Activated T-helper 2 cell treated with anti-CD3 and anti-CD28 coated beads, Interferon-gamma antibody, Interleukin-2, Interleukin-4, amounts not matched to agents 10 μg/mL and 5 μg/mL and 100 μg/mL, durations not matched to agents 14 hours and 24 hours and 36 hours (primary cell): Measurements from ENCODE around the gene GATC. TPM values are rescaled to one million over a fixed set of nuclear protein-coding genes. Genes with fewer than 3 reads are reported as not detected.
A peak's percentile ranks its signal among the peaks of the same experiment; 100 is the strongest.

ENCODE experiments used
- DNase-seq: peaks from one replicate; pipeline ENCODE4 v3.0.0; 2021; ENCODE audit warnings: low spot score
- H3K27ac Mint-ChIP-seq: one replicate; pipeline ENCODE4 v1.8.0; 2021; ENCODE audit warnings: mixed read lengths
- H3K27me3 Mint-ChIP-seq: one replicate; pipeline ENCODE4 v1.8.0; 2021; ENCODE audit warnings: low read depth, mixed read lengths
- H3K36me3 Mint-ChIP-seq: one replicate; pipeline ENCODE4 v1.8.0; 2021; ENCODE audit warnings: low read depth, mixed read lengths
- H3K4me1 Mint-ChIP-seq: one replicate; pipeline ENCODE4 v1.8.0; 2021; ENCODE audit warnings: low read depth, mixed read lengths
- H3K4me3 Mint-ChIP-seq: one replicate; pipeline ENCODE4 v1.8.0; 2021; ENCODE audit warnings: low read depth, mild to moderate bottlenecking, moderate library complexity, mixed read lengths
- H3K9me3 Mint-ChIP-seq: one replicate; pipeline ENCODE4 v1.8.0; 2021; ENCODE audit warnings: mixed read lengths
- intact Hi-C: fragments of 100-400 bp; cut with micrococcal nuclease; formaldehyde crosslinking; loops from one replicate; pipeline ENCODE4 v1.15.1; 2023
- total RNA-seq: library from RNA; stranded (reverse); gene quantifications from 2 replicates; pipeline ENCODE4 v1.2.3, GENCODE V29; 2022

GATC gene
- total RNA-seq, 1 donor from 2014 or later, result 30.4 TPM

DNA sequence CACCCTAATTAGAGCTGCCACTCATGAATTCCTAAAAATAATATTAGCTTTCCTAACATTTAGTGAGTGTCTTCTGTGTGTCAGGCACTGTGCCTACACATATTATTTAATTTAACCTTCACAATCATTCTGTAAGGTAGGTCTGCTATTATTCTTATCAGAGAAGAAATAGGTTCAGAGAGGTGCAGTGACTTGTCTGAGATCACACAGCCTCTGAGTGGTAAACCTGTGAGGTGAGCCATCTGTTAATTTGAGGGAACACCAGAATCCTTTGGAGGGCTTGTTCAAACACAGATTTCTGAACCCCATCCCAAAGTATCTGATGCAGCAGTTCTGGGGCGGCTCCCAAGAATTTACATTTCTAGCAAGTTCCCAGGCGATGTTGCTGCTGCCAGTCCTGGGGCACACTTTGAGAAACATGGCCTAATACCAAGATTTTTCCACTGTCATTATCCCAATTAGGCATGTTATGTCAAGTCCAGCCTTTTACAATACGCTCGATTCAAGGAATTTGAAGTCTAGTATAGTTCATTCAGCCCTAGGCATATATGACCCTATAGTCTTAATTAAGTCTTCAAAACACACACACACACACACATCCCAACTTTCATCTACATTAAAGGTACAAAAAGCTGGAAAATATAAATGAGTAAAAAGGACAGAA, 28.2 kb upstream of the GATC start:
- H3K36me3 Mint-ChIP-seq, result no peaks in the 10 kb centered on the region
- no peaks in the 10 kb centered on the region for H3K9me3 Mint-ChIP-seq
- peaks cover 2% of the 10 kb centered on the region for H3K27me3 Mint-ChIP-seq
- no peak overlapping the region for H3K4me3 Mint-ChIP-seq
- DNase-seq, result no peak
- H3K27ac Mint-ChIP-seq, result no peak overlapping the region
- no peaks in the 10 kb centered on the region for H3K4me1 Mint-ChIP-seq
- intact Hi-C loops, result no loop called here

DNA sequence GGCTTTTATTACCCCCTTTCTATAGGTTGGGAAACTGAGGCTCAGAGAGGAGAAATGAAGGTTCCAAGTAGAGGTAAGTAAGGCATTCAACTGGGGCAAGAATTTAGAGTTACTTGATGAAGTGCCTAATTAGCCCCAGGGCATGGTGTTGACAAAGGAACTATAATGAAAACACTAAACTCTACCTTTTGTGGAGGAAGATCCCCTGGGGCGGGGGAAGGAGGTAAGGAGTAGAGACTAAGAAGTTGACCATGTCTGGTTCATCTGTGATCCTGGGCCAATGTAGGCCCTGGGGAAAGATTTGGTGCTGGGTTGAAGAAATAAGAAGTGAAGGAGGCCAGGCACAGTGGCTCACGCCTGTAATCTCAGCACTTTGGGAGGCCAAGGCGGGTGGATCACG, 24.5 kb upstream of the GATC start:
- Mint-ChIP-seq H3K4me3 (no peak overlapping the region), H3K4me1 (no peaks in the 10 kb centered on the region)

DNA sequence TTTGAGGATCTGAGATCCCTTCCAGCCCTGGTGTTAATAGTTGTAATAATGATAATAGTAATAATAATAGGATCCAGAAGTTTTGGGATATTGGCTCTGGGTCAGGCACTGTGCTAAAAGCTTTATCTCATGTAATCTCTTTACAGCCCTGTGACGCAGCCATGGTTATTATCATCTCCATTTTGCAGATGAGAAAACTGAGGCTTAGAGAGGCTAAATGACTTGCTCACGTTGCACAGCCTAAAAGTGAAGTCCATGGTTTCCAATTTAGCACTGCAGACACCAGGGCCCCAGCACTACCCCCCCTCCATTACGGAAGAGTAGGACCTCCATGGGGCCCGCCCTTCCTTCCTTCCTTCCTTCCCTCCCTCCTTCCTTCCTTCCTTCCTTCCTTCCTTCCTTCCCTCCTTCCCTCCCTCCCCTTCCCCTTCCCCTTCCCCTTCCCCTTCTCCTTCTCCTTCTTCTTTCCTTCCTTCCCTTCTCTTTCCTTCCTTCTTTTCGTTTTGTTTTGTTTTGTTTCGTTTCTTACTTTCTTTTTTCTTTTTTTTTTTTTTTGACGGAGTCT, 23.3 kb upstream of the GATC start:
- H3K36me3 Mint-ChIP-seq, result no peaks in the 10 kb centered on the region
- DNase-seq, result no peak
- H3K4me1 Mint-ChIP-seq, result no peaks in the 10 kb centered on the region
- peaks cover 3% of the 10 kb centered on the region for H3K27me3 Mint-ChIP-seq
- no peak overlapping the region for H3K4me3 Mint-ChIP-seq
- peak overlapping the region; percentile 33 for H3K27ac Mint-ChIP-seq
- no peaks in the 10 kb centered on the region for H3K9me3 Mint-ChIP-seq
- intact Hi-C loops, result no loop called here

More for the DNA sequence above, 24.5 kb upstream of the GATC start:
- H3K36me3 Mint-ChIP-seq, result no peaks in the 10 kb centered on the region
- no peaks in the 10 kb centered on the region for H3K9me3 Mint-ChIP-seq
- no peak for DNase-seq
- H3K27me3 Mint-ChIP-seq, result peaks cover 2% of the 10 kb centered on the region
- no peak overlapping the region for H3K27ac Mint-ChIP-seq
- intact Hi-C loops, result no loop called here

DNA sequence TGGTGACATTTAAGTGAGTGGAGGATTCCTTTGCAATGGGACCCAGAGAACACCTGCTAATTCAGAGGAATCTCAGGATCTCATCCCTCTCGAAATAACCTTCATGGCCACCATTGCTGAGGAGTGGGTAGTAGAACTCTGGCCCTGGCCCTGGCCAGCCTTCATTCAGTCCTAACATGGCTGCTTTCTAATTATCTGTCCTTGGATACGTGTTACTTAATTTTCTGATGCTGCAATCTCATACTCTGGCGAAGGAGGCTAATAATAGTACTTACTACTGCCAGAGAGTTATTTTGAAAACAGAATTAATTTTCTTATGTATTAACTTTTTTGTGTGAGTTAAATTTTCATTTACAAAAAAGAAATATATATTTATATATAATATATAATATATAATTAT, 20.4 kb upstream of the GATC start:
- no peak overlapping the region for H3K27ac Mint-ChIP-seq
- no peaks in the 10 kb centered on the region for H3K4me1 Mint-ChIP-seq
- H3K9me3 Mint-ChIP-seq, result no peaks in the 10 kb centered on the region
- H3K4me3 Mint-ChIP-seq, result no peak overlapping the region
- no peaks in the 10 kb centered on the region for H3K36me3 Mint-ChIP-seq
- intact Hi-C loops, result no loop called here
- DNase-seq, result no peak
- H3K27me3 Mint-ChIP-seq, result peaks cover 4% of the 10 kb centered on the region

DNA sequence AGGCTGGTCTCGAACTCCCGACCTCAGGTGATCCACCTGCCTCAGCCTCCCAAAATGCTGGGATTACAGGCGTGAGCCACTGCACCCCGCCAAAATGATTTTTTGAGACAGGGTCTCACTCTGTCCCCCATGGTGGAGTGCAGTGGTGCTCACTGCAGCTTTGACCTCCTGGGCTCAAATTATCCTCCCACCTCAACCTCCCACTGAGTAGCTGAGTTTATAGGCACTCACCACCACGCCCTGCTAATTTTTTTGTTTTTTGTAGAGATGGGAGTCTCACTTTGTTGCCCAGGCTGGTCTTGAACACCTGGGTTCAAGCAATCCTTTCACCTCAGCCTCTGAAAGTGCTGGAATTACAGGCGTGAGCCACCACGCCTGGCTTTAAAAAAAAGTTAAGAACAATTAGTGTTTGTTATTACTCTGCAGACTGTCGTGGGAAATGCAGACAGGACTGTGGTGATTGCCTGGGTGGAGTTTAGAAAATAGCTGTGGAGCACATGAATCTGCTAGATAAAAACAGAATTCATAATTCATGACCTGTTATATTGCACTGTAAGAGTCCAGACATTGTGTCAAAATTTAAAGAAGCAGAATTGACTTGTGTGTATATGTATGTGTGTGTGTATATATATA, 17.5 kb upstream of the GATC start:
- no peak for DNase-seq
- Mint-ChIP-seq H3K4me3 (no peak overlapping the region), H3K27me3 (peaks cover 4% of the 10 kb centered on the region), H3K9me3 (no peaks in the 10 kb centered on the region), H3K4me1 (peaks cover 6% of the 10 kb centered on the region), H3K27ac (no peak overlapping the region), H3K36me3 (no peaks in the 10 kb centered on the region)
- intact Hi-C loops, result no loop called here

DNA sequence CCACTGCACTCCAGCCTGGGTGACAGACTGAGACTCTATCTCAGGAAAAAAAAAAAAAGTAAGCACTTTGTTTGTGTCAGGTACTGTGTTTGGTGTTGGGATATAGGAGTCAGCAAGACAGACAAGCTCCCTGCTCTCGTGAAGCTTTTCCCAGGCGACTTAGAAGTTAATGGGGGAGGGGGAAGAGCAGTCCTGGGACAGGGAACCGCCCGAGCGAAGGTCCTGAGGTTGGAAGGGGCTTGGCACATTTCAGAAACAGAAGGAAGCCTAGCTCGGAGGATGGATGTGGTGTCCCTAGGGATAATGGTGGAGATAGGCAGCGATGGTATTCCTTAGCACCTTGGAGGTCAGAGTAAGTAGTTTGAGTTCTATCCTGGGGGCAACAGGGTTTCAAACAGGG, 16.9 kb upstream of the GATC start:
- Mint-ChIP-seq H3K36me3 (no peaks in the 10 kb centered on the region), H3K9me3 (no peaks in the 10 kb centered on the region), H3K4me1 (peaks cover 6% of the 10 kb centered on the region), H3K27me3 (peaks cover 4% of the 10 kb centered on the region), H3K27ac (no peak overlapping the region), H3K4me3 (no peak overlapping the region)
- DNase-seq, result no peak
- intact Hi-C loops, result no loop called here

DNA sequence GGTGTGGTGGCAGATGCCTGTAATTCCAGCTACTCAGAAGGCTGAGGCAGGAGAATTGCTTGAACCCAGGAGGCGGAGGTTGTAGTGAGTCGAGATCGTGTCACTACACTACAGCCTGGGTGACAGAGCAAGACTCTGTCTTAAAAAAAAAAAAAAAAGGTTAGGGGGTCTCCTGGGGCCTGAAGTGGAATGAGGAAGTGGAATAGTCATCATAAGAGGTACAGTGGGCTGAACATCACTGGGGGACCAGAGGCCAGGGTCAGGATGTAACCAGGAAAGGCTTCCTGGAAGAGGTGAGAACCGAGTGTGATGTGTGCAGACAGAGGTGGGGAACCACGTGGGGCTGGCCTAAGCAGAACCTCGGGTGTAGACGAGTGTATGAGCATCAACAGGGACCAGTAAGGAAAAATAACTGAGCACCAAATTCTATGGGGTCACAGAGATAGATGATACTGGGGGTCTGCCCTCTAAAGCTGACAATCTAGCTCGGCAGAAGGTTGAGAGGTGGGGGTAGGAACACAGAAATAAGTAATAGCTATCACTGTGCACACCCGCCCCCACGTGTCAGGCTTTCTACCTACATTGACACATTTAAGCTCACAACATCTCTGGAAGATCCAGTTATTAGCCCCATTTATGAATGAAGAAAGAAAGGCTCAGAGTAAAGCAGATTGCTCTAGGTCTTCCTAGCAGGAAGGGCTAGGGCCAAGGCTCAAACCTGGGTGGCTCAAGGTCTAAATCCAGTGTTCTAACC, 13.3 kb upstream of the GATC start:
- Mint-ChIP-seq H3K27ac (no peak overlapping the region), H3K4me1 (peaks cover 10% of the 10 kb centered on the region), H3K27me3 (peaks cover 1% of the 10 kb centered on the region), H3K36me3 (no peaks in the 10 kb centered on the region), H3K9me3 (no peaks in the 10 kb centered on the region), H3K4me3 (no peak overlapping the region)
- intact Hi-C loops, result no loop called here
- DNase-seq, result no peak

DNA sequence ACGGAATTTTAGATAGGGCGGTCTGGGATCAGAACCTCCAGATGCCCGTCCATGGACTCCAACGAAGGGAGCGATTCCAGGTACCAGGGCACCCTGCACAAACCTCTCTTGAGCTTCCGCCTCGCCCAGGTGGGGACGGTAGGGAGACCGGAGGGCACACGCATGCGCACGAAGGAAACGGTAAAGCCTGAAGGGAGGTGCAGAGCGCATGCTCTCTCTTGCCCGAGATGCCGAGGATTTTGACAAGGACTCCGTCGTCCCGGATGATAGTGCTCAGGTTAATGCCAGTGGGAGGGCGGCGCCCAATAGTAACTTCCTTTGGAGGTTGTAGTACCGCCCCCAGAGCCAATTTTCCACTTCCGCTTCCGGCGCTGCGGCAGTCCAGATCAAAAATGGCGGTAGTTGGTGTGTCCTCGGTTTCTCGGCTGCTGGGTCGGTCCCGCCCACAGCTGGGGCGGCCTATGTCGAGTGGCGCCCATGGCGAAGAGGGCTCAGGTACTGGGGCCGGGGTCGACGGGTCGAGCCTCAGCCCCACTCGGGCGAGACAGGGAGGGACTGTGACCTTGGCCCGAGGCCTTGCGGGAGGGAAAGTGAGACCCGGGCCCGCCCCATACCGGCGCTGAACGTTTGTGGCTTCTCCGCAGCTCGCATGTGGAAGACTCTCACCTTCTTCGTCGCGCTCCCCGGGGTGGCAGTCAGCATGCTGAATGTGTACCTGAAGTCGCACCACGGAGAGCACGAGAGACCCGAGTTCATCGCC, 8.3 kb upstream of the GATC start, which contains the start of gene COX6A1:
TSS of gene COX6A1 (plus strand) at position 379 of the 760 bp plus-strand sequence. CDS start at position 393, 14 bp downstream.
- Mint-ChIP-seq H3K27me3 (no peaks in the 10 kb centered on the region), H3K27ac (peak within 1 kb of the TSS; percentile 94), H3K36me3 (peaks cover 31% of the 10 kb centered on the region), H3K4me3 (peak within 1 kb of the TSS; percentile 98), H3K4me1 (peaks cover 18% of the 10 kb centered on the region), H3K9me3 (no peaks in the 10 kb centered on the region)
- DNase-seq, result peak; percentile 98
- intact Hi-C loops, result loop anchor here (1.0 to 5.0 kb wide), 4 partner anchors 8 to 241 kb away; partner anchors contain the start of genes GATC, PLA2G1B, RNF10 and TRIAP1

DNA sequence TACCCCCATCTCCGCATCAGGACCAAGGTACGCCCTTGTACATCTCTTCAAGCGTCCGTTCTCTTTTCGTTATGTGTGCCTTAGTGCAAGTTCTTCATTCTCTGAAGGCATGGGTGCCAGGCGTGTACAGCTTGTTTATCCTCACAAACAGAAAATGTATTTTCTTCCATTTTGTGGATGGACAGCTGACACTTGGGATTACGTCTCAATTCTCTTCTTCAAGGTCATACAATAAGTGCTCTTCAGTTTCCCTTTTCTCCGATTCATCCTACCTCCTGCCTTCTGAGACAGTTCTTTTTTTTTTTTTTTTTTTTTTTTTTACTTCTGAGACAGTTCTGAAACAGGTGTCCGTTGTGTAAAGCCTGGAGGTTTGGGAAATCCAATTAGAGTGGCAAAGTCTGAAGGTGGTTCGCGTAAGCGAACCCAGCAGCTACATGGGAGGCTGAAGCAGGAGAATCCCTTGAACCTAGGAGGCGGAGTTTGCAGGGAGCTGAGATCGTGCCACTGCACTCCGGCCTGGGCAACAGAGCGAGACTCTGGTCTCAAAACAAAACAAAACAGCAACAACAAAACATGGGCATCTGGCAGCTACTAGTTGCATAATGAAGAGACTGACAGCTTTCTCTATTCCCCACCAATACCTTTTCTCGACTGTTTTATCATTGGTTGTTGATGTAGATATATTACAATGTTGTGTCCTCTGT, 7.6 kb upstream of the GATC start:
- intact Hi-C loops, result loop anchor here (1.0 to 5.0 kb wide), 5 partner anchors 8 to 242 kb away; partner anchors contain the start of genes GATC, PLA2G1B, RNF10 and SRSF9
- Mint-ChIP-seq H3K9me3 (no peaks in the 10 kb centered on the region), H3K4me3 (peak overlapping the region; percentile 98), H3K27ac (peak overlapping the region; percentile 94), H3K27me3 (no peaks in the 10 kb centered on the region), H3K36me3 (peaks cover 36% of the 10 kb centered on the region), H3K4me1 (peaks cover 15% of the 10 kb centered on the region)
- DNase-seq, result no peak

DNA sequence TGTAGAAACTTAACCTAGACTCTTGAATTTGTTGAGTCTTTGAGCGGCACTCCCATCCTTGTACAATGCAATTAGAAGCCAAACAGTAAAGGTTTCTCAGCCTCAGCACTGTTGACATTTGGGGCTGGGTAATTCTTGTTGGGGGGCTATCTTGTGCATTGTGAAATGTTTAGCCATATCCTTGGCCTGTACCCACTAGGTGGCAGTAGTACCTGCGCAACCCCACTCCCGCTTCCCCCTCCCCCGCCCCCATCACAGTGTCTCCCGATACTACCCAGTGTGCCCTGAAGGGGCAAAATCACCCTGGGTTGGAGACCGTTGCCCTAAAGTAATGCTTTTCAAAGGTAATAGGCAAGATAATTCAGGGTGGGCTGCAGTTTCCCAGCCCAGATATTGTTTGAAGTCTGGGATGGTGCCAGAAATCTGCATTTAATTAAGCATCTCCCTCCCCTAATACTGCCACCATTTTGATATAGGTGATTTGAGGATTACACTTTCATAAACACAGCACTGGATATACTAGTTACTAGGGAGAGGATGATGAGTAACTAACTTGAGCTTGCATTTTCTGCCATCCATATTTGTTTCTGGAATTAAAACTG, 6.5 kb upstream of the GATC start:
- H3K27ac Mint-ChIP-seq, result no peak overlapping the region
- intact Hi-C loops, result loop anchor here (1.0 to 5.0 kb wide), 4 partner anchors 30 to 243 kb away; partner anchors contain the start of genes PLA2G1B, RNF10 and SRSF9
- peak; percentile 56 for DNase-seq
- H3K36me3 Mint-ChIP-seq, result peaks cover 47% of the 10 kb centered on the region
- H3K9me3 Mint-ChIP-seq, result no peaks in the 10 kb centered on the region
- H3K4me3 Mint-ChIP-seq, result peak overlapping the region; percentile 49
- H3K27me3 Mint-ChIP-seq, result no peaks in the 10 kb centered on the region
- peaks cover 17% of the 10 kb centered on the region for H3K4me1 Mint-ChIP-seq

DNA sequence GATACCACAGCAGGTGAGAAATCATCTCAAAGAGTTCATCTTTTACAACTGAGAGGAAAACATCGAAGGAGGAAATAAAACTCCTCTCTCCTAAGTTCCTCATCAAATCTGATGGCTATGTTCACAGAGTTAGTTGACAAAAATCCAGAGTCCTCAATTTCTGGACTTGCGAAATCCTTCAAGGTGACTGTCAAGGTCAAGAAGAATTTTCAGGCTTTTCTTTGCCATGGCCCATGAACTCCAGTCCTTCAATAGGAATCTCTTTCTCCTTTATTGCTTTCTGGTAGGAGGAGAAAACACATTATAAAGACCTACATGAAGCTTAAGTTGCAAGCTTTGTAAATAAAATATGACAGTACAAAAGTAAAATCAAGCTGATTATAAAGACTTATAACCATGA, 1.6 kb upstream of the GATC start:
- H3K9me3 Mint-ChIP-seq, result no peaks in the 10 kb centered on the region
- peak overlapping the region; percentile 22 for H3K27ac Mint-ChIP-seq
- peak overlapping the region; percentile 98 for H3K4me3 Mint-ChIP-seq
- intact Hi-C loops, result loop anchor here (5.0 kb wide), 1 partner anchor 53 kb away; the partner anchor contains the start of gene DYNLL1
- DNase-seq, result no peak
- H3K36me3 Mint-ChIP-seq, result peaks cover 67% of the 10 kb centered on the region
- H3K27me3 Mint-ChIP-seq, result peaks cover 1% of the 10 kb centered on the region
- H3K4me1 Mint-ChIP-seq, result peaks cover 23% of the 10 kb centered on the region
